ENCODE measurements around the gene DSG2.

- TF ChIP-seq CTCF (IDR thresholded peaks at IDR 0.05) (no peak), POLR2A (IDR thresholded peaks at IDR 0.05) (no peak), POLR2AphosphoS5 (IDR thresholded peaks at IDR 0.05) (no peak)
These were observed 75.1 kb downstream of the DSG2 start for GRCh38 chr18:31573051-31573450.

Measured in sigmoid colon (tissue), 4 donors.